NCI-H345 treated with DMSO at 0.1 percent for 48 hours (cell line): ENCODE measurements around the gene PACSIN2.

Source experiments
- DNase-seq: peaks from one replicate; lab custom pipeline; 2025; ENCODE audit not compliant: unreplicated experiment; lab: John Stamatoyannopoulos, UW

PACSIN2 gene

GRCh38 chr22:42907404-42908373, 107.3 kb downstream of the PACSIN2 start:
- DNase-seq: no peak

- DNase-seq: no peak
Observed at GRCh38 chr22:42906605-42907348, 108.2 kb downstream of the PACSIN2 start.

GRCh38 chr22:42905702-42906183, 109.2 kb downstream of the PACSIN2 start:
- DNase-seq: peak; percentile 23

- DNase-seq: no peak
Observed at GRCh38 chr22:42905217-42905616, 109.7 kb downstream of the PACSIN2 start.

GRCh38 chr22:42904050-42904449, 110.9 kb downstream of the PACSIN2 start:
- no peak for DNase-seq

- no peak for DNase-seq
Observed at GRCh38 chr22:42902875-42903510, 112.0 kb downstream of the PACSIN2 start.

- DNase-seq: no peak
Observed at GRCh38 chr22:42901790-42902508, 113.0 kb downstream of the PACSIN2 start.

- DNase-seq: no peak
Observed at GRCh38 chr22:42897960-42898359, 117.0 kb downstream of the PACSIN2 start.

DNA sequence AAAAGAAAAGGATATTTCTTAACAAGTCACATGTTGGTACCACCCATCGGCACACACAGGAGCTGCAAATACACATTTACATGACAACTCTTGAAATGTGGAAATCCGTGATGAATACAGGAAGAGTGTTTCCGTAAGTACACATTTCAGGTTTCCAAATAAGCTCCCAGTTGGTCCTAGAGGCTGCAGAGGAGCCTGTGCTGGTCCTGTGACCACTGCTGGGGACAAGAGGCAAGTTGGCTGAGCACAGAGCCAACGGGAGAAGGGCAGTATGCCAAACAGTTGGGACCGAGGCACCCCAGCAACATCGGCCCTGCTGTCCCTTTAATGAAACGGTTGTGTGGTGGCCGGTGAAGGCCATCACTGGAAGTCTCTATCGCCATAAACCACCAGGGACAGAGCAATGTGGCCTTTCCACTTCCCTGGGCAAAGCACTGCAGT, 119.4 kb downstream of the PACSIN2 start:
- DNase-seq: no peak

DNA sequence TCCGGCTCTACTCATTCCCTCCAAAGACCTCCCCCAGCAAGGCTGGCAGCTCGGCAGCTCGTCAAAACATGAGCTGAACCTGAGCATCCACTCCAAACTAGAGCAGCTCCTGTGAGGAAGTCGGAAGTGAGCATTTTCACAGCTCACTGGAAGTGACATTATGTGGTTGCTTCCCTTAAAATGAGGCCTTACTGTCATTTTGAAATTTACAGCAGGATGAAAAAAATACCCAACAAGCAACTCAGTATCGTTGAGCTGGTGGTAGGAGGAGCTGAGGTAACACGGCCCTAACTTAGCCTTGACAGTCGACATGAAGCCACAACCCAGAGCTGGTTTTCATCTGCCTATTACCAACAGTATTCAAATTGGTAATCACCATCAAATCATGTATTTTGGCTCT, 119.9 kb downstream of the PACSIN2 start:
- no peak for DNase-seq

DNA sequence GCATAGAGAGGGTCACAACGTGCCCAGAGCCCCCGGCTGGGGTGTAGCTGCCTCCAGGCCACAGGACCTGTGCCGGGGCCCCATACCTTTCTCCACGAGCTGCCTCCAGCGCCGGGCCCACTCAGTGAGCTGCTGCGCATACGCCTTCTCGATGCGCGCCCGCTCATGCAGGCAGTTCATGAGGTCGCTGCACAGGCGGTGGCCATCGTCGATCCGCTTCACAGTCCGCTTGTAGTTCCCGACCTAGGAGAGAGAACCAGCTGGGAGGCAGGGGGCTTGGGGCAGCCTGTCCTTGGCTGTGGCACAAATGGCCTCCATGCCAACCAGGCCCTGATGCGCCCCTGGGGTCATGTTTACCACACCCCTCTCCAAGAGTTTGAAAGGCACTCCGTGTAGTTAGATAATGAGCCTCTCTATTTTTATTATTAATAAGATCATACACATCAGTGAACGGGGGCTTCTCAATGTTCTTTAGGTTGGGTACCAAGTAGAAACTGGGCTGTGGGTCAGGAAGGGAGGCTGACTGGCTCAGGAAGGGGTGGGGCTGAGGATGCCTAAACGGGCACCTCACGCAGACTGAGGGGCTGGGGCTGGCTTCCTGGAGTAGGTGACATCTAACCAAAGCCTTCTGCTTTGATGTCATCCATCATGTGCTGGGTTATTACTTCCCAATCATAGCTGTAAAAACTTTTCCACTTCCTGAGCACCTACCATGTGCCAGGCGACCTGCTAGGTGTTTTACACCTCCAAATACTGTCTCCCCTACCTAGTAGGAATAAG, 121.4 kb downstream of the PACSIN2 start:
- no peak for DNase-seq

GRCh38 chr22:42892571-42893316, 122.2 kb downstream of the PACSIN2 start:
- no peak for DNase-seq

DNA sequence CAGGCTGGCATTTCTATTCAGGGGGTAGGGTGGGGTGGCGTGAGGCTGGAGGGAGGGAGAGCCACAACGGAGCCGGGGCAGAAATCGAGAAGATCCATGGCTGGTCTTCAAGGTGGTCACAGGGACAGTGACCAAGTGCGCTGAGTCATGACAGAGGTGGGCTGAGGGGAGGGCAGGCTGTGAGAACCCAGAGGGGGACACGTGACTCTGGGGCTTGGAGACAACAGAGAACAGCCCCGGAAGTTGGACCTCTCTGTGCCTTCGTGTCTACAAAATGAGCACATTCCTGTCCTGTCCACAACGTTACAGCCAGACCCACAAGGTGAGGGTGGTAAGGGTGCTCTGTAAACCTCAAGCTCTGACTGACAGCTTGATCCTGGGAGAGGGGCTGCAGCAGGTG, 122.8 kb downstream of the PACSIN2 start:
- DNase-seq: no peak

DNA sequence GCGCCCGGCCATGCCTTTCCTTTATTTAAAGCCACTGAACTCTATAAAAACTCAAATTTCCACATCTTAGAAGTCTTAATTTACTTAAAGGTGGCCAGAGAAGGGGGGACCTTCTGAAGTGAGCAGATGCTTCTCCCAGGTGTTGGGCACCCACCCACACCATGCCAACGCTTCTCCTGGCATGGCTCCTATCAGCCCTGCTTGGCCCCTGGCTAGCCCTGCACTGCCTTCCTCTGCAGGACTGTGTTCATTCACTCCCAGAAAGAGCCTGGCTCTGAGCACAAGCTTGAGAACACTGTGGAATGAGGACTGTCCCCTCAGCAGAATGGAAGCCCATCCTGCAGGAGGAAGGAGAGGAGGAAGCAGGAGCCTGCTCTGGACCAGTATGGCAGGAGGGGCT, 123.3 kb downstream of the PACSIN2 start:
- DNase-seq: no peak

DNA sequence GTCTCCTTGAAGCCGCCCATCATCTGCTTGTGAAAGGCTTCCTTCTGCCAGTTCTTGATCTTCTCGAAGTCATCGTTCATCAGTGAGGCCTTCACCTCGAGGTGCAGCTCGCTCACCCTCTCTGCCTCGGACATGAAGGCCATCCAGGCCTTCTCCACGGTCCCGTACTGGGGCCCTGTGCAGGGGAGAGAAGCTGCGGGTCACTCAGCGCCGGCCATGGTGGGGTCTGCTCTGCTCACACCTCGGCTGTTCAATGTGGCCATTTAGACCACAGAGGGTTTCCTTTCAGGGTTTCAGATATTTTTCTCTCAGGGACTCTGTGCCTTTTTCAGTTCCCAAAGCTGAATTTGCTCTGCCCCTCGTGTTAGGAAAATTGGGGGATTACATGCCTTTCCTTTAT, 123.9 kb downstream of the PACSIN2 start:
- DNase-seq: no peak

DNA sequence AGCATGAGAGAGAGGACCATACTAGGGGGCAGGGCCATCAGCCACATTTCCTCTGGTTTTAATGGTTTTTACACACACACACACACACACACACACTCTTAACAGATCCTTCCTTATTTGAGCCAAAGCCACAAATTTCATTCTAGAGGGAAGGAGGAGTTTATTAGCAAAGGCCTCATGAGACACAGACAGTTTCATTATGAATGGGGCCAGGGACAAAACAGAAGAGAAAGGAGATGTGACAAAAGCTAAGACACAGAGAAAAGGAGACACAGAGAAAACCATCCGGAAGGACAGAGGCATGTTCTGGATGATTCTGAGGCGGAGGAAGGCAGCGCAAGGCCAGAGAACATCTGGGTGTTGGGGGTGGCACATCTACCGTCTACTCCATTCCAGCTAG, 125.6 kb downstream of the PACSIN2 start:
- DNase-seq: no peak

GRCh38 chr22:42887523-42888507, 127.1 kb downstream of the PACSIN2 start:
- no peak for DNase-seq

- no peak for DNase-seq
Observed at GRCh38 chr22:42887120-42887519, 127.8 kb downstream of the PACSIN2 start.
